HTERT RPE-1 (cell line): ENCODE data around the gene CCL8.

Source experiments
- in situ Hi-C: fragments of 300-500 bp; cut with MboI; formaldehyde crosslinking; loops from 4 replicates; pipeline ENCODE4 v1.14.3; 2020; ENCODE audit warnings: low sequenced_read_pairs

CCL8 gene

GRCh38 chr17:34319039-34319483, at the start of gene CCL8:
CCL8 (plus strand) TSS chr17:34319435; CDS start chr17:34319502, 67 bp downstream.
- in situ Hi-C loops = no loop called here

DNA sequence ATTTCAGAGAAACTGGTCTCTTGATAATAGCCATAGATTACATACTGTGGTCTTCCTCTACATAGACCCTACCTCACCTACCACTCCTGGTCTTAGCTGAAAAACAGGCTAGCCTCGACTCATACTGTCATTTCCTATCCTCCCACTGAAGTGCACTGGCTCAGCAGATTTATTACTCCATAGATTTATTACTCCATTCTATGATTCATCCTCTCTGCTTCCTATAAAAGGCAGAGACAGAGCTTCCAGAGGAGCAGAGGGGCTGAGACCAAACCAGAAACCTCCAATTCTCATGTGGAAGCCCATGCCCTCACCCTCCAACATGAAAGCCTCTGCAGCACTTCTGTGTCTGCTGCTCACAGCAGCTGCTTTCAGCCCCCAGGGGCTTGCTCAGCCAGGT, 49.3 kb upstream of the CCL8 start, which contains the start of gene CCL7:
Gene CCL7, plus strand, starts transcription at position 253 of the 400 bp plus-strand sequence. Its CDS starts 70 bp downstream, at position 323.
- in situ Hi-C loops = no loop called here

DNA sequence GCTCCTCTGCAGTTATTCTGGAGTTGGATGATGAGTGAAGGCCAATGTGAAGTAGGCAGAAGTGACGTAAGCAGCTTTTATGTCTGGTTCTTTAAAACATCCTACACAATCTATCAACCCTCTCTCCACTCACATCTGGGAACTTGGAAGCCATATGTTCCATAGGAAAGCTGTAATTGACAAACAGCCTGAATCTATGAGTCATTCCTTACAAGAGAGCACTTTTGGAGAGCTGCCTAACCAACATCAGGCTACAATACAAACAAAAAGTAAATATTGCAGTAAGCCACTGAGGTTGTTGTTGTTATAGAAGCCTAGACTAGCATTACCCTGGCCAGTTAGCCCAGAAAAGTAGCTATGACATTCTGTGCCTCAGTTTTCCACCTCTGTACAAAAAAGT, 43.4 kb upstream of the CCL8 start:
- in situ Hi-C loops = no loop called here

GRCh38 chr17:34276826-34277225, 42.4 kb upstream of the CCL8 start:
- in situ Hi-C loops = no loop called here

- in situ Hi-C loops = no loop called here
Observed at GRCh38 chr17:34283571-34283970, 35.7 kb upstream of the CCL8 start.

GRCh38 chr17:34285286-34285792, 33.9 kb upstream of the CCL8 start, which contains the start of gene CCL11:
CCL11 (plus strand) TSS chr17:34285742; CDS start chr17:34285809, 67 bp downstream.
- in situ Hi-C loops = no loop called here

GRCh38 chr17:34287875-34288274, 31.4 kb upstream of the CCL8 start:
- in situ Hi-C loops = no loop called here

GRCh38 chr17:34290586-34290985, 28.6 kb upstream of the CCL8 start:
- in situ Hi-C loops = no loop called here

DNA sequence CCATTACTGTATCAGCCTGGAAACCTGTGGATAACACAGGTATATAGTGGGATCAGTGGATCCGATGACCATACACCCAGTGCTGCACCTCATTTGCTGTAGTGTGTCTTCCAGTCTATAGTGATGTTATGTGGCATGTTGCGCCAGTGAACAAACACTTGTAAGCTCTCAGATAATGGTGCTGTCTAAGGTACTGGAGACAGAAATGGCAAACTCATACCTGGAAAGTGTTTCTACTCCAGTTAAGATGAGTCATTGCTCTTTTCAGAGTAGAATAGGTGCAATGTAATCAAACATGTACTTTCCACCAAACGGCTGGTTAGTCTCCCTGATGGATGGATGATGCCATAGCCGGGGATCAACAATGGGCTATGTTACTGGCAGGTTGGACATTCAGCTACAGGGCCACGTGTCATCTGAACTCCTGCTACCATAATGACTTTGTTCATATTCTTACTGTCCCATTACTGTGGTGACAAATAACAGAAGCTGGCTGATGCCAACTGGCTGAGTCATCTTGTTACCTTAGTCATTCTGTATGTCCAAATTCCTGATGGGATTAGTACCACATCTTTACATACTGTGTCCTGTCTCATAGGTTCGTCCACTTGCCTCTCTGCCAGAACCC, 27.4 kb upstream of the CCL8 start:
- in situ Hi-C loops = no loop called here

- in situ Hi-C loops = no loop called here
Observed at GRCh38 chr17:34299027-34299426, 20.2 kb upstream of the CCL8 start.

GRCh38 chr17:34299956-34300577, 19.2 kb upstream of the CCL8 start:
- in situ Hi-C loops = no loop called here

DNA sequence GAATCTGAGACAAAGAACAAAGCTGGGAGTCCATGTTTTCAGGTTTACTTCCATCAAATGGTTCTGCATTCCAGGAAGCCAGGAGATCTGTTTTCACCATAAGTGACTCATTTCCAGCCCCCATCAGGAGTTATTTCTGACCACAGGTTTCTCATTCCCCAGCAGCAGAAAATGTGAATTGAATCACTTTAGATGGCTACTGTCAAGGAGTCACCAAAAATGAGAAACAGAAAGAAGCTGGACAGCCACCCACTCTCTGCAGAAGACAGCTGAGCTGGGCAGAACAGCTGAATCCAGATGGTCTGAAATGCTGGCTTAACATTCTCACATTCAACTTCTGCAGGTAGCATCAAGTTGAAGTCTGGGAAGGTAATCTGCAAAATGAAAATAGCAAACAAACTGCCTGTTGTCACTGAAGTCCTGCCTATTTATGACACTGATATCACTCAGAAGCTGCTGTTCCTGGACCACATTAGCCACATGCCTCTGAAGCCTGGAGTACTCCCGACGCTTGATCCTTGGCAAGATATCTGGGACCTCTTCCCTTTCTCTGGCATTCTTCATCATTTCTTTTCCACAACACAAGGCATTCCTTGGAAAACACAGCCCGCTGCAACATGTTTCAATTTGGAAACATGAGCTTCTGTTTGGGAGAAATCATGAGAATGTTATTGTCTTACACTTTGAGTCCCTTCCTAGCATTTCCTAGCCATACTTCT, 18.4 kb upstream of the CCL8 start:
- in situ Hi-C loops = no loop called here

- in situ Hi-C loops = no loop called here
Observed at GRCh38 chr17:34301986-34302385, 17.2 kb upstream of the CCL8 start.

- in situ Hi-C loops = no loop called here
Observed at GRCh38 chr17:34302636-34303035, 16.6 kb upstream of the CCL8 start.

DNA sequence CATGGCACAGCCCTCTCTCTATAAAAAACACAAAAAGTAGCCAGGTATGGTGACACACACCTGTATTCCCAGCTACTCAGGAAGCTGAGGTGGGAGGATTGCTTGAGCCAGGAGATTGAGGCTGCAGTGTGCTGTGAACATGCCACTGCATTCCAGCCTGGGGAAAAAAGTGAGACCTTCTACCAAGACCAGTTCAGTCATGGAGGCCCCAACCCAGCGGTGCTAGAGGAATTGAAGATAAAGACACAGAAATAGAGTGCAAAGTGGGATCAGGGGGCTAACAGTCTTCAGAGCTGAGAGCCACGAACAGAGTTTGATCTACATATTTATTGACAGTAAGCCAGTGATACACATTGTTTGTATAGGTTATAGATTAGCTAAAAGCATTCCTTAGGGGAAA, 15.6 kb upstream of the CCL8 start:
- in situ Hi-C loops = no loop called here

- in situ Hi-C loops = no loop called here
Observed at GRCh38 chr17:34305061-34305460, 14.2 kb upstream of the CCL8 start.

DNA sequence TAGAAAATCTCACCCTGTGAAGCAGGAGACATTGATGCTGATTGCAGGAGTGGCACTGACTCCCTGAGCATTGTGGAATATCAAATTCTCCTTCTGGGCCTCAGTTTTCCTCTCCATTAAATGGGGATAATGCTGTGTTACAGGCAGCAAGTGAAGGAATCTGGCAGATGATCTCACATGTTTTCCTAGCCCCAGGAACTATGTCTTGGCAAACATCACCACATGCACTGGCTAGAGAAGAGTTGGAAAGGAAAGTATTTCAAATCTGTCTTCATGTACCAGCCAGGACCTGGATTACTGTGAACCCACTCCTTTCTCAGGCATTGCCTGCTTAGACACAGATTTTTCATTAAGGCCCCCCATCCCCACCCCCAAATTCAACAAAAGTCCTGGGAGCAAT, 13.6 kb upstream of the CCL8 start:
- in situ Hi-C loops = no loop called here

- in situ Hi-C loops = no loop called here
Observed at GRCh38 chr17:34306466-34306865, 12.8 kb upstream of the CCL8 start.

- in situ Hi-C loops = no loop called here
Observed at GRCh38 chr17:34307110-34307509, 12.1 kb upstream of the CCL8 start.

GRCh38 chr17:34308371-34308770, 10.9 kb upstream of the CCL8 start:
- in situ Hi-C loops = no loop called here

DNA sequence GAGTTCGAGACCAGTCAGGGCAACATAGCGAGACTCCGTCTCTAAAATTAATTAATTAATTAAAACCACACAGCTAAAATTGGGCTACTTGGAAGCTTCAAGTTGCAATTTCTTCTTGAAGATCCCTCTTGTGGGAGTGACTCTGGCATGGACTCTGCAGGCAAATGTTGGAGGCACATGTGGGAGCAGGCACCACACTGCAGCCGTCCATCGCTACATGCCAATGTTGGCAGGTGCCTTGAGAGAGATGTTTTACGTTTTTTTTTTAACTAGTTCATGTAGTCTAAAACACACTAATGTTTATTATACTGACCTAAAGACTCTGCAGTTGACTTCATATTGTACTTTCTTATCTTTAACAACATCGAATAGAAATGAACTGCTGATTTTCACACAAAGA, 7.9 kb upstream of the CCL8 start:
- in situ Hi-C loops = no loop called here

DNA sequence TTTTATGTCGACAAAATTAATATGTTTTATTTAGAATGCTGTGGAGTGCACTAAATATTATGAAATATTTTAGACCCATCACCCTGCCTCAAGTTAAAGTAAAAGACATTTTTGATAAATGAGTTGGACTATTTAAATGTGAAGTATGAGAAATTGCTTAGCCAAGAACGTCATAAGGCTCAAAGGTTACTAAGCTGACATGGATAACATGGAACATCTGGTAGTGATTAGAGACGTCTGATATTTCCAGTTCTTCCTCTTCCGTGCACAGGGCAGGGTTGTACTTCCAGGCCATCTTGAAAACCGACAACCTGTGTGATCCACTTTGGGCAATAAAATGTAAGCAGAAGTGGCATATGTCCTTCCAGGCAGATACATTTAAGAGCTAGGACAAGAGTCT, 7.2 kb upstream of the CCL8 start:
- in situ Hi-C loops = no loop called here
